Right atrium auricular region (tissue), 2 donors: ENCODE results near the gene IER5L. TPM values are rescaled to one million over a fixed set of nuclear protein-coding genes. Genes with fewer than 3 reads are reported as not detected.
A peak's percentile ranks its signal among the peaks of the same experiment; 100 is the strongest.

Experiments used
- DNase-seq: peaks from one replicate; pipeline ENCODE4 v3.0.0-alpha.2; 2019; ENCODE audit warnings: low spot score
- H3K27ac ChIP-seq, 2 donors: fragments of 200-600 bp; sonication (generic); 1 replicate in 1 of 2; 2 replicates in 1 of 2; pipeline ENCODE4 v1.5.1; 2016 to 2019
- H3K27me3 ChIP-seq, 2 donors: fragments of 200-600 bp; sonication (generic); one replicate each; pipeline versions ENCODE4 v1.5.1 to v1.6.0; 2017 to 2019
- H3K36me3 ChIP-seq: fragments of 200-600 bp; sonication (generic); one replicate; pipeline ENCODE4 v1.5.1; 2016
- H3K4me1 ChIP-seq, 2 donors: fragments of 200-600 bp; sonication (generic); one replicate each; pipeline versions ENCODE4 v1.5.1 to v1.6.0; 2017 to 2019
- H3K4me3 ChIP-seq, 2 donors: fragments of 200-600 bp; sonication (generic); 1 replicate in 1 of 2; 2 replicates in 1 of 2; pipeline ENCODE4 v1.5.1; 2017 to 2019; ENCODE audit warnings: mild to moderate bottlenecking in 1 of 2, moderate library complexity in 1 of 2
- H3K9me3 ChIP-seq, 2 donors: fragments of 200-600 bp; sonication (generic); one replicate each; pipeline ENCODE4 v1.5.1; 2019
- total RNA-seq, 2 donors: library from RNA; depleted of rRNA; stranded (reverse); fragments of >200 nt; gene quantifications; one replicate each; pipeline ENCODE4 v1.1.0, GENCODE V29; 2016
- TF ChIP-seq, protein P1 (sequence below), 2 donors: fragments of 200-600 bp; sonication (generic); IDR thresholded peaks; one replicate each; pipeline ENCODE4 v1.5.1; 2019; ENCODE audit warnings: antibody characterized with exemption in 2 of 2

Gene IER5L
- total RNA-seq, 2 donors from 2014 or later = 5.5 to 11.6 TPM

DNA sequence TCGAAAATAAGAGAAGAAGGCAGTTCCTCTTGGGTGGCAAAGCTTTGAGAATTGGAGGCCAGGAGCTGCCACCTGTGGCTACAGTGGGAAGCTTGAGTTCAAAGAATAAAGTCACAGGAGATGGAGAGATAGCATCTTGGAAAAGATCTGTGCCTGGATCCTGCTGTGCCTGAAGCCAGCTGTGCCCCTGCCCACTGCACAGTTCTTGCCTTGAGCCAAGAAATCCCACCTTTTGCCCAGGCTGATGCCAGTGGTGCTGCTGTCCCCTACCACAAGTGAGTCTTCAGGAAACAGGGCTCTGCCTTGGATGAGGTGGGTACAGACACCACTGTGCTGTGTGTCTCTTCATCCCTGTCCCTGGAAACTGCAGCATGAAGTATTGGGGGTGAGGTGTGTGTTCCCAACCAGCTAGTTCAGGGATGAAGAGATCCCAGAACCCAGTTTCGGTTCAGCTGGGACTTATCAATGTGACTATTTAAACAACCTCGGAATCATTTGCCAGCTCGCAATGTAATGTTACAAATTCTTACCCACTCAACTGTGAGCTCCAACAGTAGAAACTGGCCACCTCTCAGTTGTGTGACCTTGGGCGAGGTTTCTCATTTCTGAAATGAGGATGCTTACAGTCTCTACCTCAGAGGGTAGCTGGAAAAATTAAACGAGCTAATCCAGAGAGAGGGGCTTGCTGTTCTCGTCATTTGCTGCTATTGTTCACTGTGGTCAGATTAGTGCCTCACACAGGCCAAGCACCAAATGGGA is 5.9 kb downstream of the IER5L start:
- no peak for DNase-seq
- H3K9me3 ChIP-seq = no peaks in the 10 kb centered on the region
- TF ChIP-seq, protein P1, sequence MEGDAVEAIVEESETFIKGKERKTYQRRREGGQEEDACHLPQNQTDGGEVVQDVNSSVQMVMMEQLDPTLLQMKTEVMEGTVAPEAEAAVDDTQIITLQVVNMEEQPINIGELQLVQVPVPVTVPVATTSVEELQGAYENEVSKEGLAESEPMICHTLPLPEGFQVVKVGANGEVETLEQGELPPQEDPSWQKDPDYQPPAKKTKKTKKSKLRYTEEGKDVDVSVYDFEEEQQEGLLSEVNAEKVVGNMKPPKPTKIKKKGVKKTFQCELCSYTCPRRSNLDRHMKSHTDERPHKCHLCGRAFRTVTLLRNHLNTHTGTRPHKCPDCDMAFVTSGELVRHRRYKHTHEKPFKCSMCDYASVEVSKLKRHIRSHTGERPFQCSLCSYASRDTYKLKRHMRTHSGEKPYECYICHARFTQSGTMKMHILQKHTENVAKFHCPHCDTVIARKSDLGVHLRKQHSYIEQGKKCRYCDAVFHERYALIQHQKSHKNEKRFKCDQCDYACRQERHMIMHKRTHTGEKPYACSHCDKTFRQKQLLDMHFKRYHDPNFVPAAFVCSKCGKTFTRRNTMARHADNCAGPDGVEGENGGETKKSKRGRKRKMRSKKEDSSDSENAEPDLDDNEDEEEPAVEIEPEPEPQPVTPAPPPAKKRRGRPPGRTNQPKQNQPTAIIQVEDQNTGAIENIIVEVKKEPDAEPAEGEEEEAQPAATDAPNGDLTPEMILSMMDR (IDR thresholded peaks at IDR 0.05) = no peak
- H3K4me3 ChIP-seq = no peak overlapping the region
- H3K27ac ChIP-seq = peak overlapping the region in 1 of 2 donors; percentile 94
- no peaks in the 10 kb centered on the region for H3K27me3 ChIP-seq
- H3K36me3 ChIP-seq = no peaks in the 10 kb centered on the region
- peaks cover 0 to 53% of the 10 kb centered on the region in 2 donors for H3K4me1 ChIP-seq

DNA sequence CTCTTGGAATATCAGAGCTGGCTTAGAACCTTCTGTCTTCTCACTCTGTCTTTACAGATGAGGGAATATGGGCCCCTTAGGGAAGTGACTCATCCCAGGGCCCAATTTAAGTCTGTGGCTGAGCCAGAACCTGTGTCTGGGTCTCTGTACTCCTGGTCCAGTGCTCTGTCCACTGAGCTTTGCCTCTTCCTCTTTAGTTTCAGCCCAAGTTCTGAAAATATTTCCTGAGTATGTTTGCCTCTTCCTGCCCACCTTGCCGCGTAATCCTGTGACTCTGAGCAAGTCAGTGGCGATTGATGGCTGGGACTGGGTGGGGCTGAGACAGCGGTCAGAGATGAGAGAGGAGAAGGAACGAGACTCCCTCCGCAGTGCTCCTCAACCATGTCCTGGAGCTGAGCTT is 7.8 kb downstream of the IER5L start:
- Histone ChIP-seq H3K27me3 (no peaks in the 10 kb centered on the region), H3K36me3 (no peaks in the 10 kb centered on the region), H3K4me1 (peaks cover 0 to 54% of the 10 kb centered on the region in 2 donors), H3K4me3 (no peak overlapping the region), H3K9me3 (no peaks in the 10 kb centered on the region), H3K27ac (no peak overlapping the region)
- DNase-seq = no peak
- TF ChIP-seq, protein P1 (IDR thresholded peaks at IDR 0.05) = no peak

DNA sequence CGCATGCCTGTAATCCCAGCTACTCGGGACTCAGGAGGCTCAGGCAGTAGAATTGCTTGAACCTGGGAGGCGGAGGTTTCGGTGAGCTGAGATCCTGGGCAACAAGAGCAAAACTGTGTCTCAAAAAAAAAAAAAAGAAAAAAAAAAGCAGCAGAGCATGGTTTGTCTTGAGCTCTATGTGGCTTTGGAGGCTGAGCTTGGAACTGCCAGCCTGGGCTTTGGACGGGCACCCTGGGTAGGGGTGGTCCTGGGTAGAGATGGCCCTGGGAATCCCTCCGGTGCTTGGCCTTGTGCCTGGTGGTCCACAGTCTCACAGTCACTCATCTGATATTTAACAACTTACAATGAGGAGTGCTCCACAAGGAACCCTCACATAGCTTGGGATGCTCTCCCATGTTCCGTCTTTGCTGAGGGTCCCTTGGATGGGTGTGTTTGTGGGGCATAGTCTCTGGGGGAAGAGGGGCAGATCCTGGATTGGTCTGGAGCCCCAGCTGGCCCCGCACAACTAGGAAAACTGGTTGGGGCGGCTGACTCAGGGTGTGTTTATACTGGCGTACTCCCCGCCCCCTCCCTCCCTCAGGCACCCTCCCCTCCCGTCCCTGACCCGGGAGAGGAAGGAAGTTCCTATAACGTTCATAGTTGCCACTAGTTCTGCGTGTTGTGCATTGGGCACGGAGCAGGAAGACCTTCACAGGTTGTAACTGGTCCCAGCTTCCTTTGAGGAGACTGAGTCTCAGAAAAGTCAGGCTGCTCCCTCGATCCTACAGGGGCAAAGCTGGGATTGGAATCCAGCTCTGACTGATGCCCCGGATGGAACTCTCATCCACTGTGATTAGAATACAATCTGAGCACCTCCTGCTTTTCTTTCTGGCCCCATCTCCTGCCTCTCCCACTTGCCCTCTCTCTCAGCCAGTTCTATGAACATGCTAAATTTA is 11.2 kb downstream of the IER5L start:
- H3K4me1 ChIP-seq = peaks cover 0 to 40% of the 10 kb centered on the region in 2 donors
- peak overlapping the region; percentile 68 to 72 for H3K27ac ChIP-seq
- H3K4me3 ChIP-seq = peak overlapping the region in 1 of 2 donors; percentile 30
- no peaks in the 10 kb centered on the region for H3K9me3 ChIP-seq
- TF ChIP-seq, protein P1 (IDR thresholded peaks at IDR 0.05) = no peak
- H3K36me3 ChIP-seq = no peaks in the 10 kb centered on the region
- peak; percentile 84 for DNase-seq
- no peaks in the 10 kb centered on the region for H3K27me3 ChIP-seq

DNA sequence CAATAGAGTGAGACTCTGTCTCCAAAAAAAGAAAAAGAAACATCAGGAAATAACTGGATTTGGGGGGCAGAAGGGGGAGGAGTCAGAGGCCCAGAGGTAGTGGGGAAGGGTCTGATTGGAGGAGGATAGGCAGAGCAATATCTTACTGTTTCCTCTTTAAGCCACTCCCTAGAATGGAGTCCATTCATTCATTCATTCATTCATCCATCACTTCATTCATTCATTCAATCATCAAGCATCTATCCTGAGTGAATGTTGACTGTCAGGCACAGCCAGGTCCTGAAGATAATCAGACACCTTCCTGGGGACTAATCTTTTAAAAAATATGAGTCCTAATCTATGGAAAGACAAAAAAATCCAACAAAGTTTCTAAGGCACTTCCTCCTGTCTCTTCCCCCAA is 12.9 kb downstream of the IER5L start:
- H3K9me3 ChIP-seq = no peaks in the 10 kb centered on the region
- no peak overlapping the region for H3K27ac ChIP-seq
- peaks cover 0 to 40% of the 10 kb centered on the region in 2 donors for H3K4me1 ChIP-seq

DNA sequence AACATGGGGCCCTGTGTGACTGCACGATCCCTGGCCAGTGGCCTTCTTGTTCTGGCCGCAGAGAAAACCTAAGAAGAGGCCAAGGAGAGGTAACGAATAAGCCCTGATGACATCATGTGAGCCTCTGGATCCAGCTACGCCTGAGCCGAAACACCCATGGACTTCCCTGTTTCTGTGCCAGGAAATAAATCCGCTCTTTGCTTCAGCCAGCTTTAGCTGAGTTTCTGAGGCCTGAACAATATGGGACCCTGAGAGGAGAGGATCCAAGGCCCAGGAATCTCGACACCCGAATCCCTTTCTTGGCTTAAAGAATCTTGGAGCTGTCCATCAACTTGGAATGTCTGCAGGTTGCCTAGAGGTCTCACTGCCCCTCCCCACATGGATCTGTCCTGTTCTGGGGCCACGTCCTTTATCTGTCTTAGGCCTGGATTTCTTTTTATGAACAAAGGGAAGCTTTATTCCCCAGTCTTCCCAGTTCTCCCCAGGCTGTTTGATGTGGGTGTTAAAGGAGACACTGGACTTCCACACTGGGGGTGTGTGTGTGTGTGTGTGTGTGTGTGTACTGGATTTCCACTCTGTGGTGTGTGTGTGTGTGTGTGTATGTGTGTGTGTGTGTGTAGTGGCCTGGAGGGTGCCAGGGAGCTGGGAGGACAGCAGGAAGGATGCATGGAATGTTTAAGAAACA is 13.7 kb downstream of the IER5L start:
- peaks cover 0 to 36% of the 10 kb centered on the region in 2 donors for H3K4me1 ChIP-seq
- DNase-seq = peak; percentile 86

More for the DNA sequence above, 12.9 kb downstream of the IER5L start:
- TF ChIP-seq, protein P1 (IDR thresholded peaks at IDR 0.05) = no peak
- Histone ChIP-seq H3K27me3 (no peaks in the 10 kb centered on the region), H3K4me3 (no peak overlapping the region), H3K36me3 (no peaks in the 10 kb centered on the region)
- no peak for DNase-seq

More for the DNA sequence above, 13.7 kb downstream of the IER5L start:
- H3K36me3 ChIP-seq = no peaks in the 10 kb centered on the region
- H3K27ac ChIP-seq = peak overlapping the region; percentile 65 to 71
- no peaks in the 10 kb centered on the region for H3K27me3 ChIP-seq
- H3K9me3 ChIP-seq = no peaks in the 10 kb centered on the region
- H3K4me3 ChIP-seq = no peak overlapping the region
- TF ChIP-seq, protein P1 (IDR thresholded peaks at IDR 0.05) = no peak
